Measurements from ENCODE around the gene CEACAM3.

DNA sequence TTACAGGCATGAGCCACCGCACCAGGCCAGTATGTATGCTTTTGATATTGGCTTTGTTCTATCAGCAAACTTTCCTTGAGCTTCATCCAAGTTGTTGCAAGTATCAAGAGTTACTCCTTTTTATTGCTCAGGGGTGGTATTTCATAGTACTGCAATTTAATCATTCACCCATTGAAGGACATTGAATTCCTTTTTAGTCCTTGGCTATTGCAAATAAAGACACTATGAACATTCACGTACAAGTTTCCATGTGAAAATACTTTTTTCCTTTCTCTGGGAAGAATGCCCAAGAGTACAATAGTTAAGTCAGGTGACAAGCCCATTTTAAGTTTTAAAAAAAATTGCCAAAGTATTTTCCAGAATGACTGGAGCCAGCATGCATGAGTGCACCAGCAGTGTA lies 20.4 kb downstream of the CEACAM3 start:
- TF ChIP-seq, protein P1, sequence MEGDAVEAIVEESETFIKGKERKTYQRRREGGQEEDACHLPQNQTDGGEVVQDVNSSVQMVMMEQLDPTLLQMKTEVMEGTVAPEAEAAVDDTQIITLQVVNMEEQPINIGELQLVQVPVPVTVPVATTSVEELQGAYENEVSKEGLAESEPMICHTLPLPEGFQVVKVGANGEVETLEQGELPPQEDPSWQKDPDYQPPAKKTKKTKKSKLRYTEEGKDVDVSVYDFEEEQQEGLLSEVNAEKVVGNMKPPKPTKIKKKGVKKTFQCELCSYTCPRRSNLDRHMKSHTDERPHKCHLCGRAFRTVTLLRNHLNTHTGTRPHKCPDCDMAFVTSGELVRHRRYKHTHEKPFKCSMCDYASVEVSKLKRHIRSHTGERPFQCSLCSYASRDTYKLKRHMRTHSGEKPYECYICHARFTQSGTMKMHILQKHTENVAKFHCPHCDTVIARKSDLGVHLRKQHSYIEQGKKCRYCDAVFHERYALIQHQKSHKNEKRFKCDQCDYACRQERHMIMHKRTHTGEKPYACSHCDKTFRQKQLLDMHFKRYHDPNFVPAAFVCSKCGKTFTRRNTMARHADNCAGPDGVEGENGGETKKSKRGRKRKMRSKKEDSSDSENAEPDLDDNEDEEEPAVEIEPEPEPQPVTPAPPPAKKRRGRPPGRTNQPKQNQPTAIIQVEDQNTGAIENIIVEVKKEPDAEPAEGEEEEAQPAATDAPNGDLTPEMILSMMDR (conservative IDR thresholded peaks at IDR 0.05 in 1 of 2, IDR thresholded peaks at IDR 0.05 in 1 of 2; ENCODE audit: low read depth in 1 of 2, low read length in 2 of 2) = no peak
- TF ChIP-seq EZH2 (IDR thresholded peaks at IDR 0.05; ENCODE audit: low read length, missing control alignments) = no peak
